ENCODE results near the gene SULF2.
"Not testable (repeated sequence)": the region's sequence is repeated elsewhere in the genome, so short reads cannot be mapped to it uniquely, and the experiment has no call there.

Gene SULF2

DNA sequence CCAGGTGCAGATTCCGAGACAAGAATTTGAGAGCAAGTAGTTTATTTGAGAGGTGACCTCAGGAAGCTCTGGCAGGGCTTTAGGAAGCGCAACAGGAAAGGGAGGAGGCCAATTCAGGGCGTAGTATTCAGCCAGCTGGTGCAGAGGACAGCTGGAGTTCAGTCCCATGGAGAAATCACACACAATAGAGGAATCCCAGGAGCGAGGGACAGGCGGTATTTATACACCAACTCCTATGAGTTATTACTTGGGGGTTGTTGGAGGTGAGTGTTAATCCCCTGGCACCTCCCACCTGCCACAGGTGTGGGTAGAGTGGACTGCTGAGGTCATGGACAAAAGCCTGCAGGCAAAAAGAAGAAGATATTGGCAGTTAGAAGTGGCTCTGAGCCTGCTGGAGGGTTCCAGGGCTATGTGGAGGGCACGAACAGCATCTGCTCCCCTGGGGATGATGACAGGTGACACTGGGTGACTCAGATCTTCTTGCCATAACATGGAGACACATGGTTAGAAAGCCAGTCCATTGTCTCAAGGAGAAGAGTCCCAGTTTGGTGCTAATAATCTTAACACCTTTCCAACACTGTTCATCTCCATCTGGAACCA, 13.9 kb upstream of the SULF2 start (continued):
- TF ChIP-seq TCF4 (CRISPR knock-in tag; IDR thresholded peaks at IDR 0.05; ENCODE audit: borderline replicate concordance), result no peak

DNA sequence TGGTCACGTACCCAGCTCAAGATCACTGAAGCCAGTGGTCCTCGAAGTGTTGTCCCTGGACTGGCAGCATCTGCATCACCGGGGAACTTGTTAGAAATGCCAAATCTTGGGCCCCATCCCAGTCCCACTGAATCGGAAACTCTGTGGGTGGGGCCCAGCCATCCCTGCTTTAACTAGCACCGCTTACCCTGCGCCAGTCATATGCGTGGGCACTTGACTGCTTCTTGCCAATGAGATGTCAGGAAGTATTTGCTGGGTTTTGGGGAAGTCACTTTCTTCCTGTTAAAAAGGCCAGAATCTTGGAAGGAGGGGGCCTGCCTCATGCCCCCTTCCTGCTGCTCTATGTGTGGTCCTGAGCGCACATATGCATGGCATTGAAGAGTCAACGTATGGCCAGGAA, 11.7 kb upstream of the SULF2 start:
- TF ChIP-seq, protein P1, sequence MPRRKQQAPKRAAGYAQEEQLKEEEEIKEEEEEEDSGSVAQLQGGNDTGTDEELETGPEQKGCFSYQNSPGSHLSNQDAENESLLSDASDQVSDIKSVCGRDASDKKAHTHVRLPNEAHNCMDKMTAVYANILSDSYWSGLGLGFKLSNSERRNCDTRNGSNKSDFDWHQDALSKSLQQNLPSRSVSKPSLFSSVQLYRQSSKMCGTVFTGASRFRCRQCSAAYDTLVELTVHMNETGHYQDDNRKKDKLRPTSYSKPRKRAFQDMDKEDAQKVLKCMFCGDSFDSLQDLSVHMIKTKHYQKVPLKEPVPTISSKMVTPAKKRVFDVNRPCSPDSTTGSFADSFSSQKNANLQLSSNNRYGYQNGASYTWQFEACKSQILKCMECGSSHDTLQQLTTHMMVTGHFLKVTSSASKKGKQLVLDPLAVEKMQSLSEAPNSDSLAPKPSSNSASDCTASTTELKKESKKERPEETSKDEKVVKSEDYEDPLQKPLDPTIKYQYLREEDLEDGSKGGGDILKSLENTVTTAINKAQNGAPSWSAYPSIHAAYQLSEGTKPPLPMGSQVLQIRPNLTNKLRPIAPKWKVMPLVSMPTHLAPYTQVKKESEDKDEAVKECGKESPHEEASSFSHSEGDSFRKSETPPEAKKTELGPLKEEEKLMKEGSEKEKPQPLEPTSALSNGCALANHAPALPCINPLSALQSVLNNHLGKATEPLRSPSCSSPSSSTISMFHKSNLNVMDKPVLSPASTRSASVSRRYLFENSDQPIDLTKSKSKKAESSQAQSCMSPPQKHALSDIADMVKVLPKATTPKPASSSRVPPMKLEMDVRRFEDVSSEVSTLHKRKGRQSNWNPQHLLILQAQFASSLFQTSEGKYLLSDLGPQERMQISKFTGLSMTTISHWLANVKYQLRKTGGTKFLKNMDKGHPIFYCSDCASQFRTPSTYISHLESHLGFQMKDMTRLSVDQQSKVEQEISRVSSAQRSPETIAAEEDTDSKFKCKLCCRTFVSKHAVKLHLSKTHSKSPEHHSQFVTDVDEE (CRISPR knock-in tag; IDR thresholded peaks at IDR 0.05), result no peak
- TF ChIP-seq ARNTL (CRISPR knock-in tag; IDR thresholded peaks at IDR 0.05; ENCODE audit: borderline replicate concordance, low read depth) (no peak), GLIS3 (CRISPR knock-in tag; IDR thresholded peaks at IDR 0.05) (no peak), ESRRG (CRISPR knock-in tag; IDR thresholded peaks at IDR 0.05) (no peak), CSDC2 (CRISPR knock-in tag; IDR thresholded peaks at IDR 0.05) (no peak), ZNF565 (CRISPR knock-in tag; conservative IDR thresholded peaks at IDR 0.05; ENCODE audit: low read depth) (no peak), ZFP30 (CRISPR knock-in tag; IDR thresholded peaks at IDR 0.05) (no peak), SNAI2 (CRISPR knock-in tag; IDR thresholded peaks at IDR 0.05) (no peak), PPARA (CRISPR knock-in tag; IDR thresholded peaks at IDR 0.05; ENCODE audit: borderline replicate concordance) (no peak), BACH2 (CRISPR knock-in tag; IDR thresholded peaks at IDR 0.05; ENCODE audit: borderline replicate concordance) (no peak), RARB (CRISPR knock-in tag; IDR thresholded peaks at IDR 0.05) (no peak), ZNF8 (CRISPR knock-in tag; IDR thresholded peaks at IDR 0.05) (no peak), ZC3H10 (CRISPR knock-in tag; IDR thresholded peaks at IDR 0.05) (no peak), ZFP3 (CRISPR knock-in tag; IDR thresholded peaks at IDR 0.05) (no peak)
- TF ChIP-seq, protein P2, sequence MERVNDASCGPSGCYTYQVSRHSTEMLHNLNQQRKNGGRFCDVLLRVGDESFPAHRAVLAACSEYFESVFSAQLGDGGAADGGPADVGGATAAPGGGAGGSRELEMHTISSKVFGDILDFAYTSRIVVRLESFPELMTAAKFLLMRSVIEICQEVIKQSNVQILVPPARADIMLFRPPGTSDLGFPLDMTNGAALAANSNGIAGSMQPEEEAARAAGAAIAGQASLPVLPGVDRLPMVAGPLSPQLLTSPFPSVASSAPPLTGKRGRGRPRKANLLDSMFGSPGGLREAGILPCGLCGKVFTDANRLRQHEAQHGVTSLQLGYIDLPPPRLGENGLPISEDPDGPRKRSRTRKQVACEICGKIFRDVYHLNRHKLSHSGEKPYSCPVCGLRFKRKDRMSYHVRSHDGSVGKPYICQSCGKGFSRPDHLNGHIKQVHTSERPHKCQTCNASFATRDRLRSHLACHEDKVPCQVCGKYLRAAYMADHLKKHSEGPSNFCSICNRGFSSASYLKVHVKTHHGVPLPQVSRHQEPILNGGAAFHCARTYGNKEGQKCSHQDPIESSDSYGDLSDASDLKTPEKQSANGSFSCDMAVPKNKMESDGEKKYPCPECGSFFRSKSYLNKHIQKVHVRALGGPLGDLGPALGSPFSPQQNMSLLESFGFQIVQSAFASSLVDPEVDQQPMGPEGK (CRISPR knock-in tag; IDR thresholded peaks at IDR 0.05; ENCODE audit: borderline replicate concordance), result no peak
- TF ChIP-seq, protein P3, sequence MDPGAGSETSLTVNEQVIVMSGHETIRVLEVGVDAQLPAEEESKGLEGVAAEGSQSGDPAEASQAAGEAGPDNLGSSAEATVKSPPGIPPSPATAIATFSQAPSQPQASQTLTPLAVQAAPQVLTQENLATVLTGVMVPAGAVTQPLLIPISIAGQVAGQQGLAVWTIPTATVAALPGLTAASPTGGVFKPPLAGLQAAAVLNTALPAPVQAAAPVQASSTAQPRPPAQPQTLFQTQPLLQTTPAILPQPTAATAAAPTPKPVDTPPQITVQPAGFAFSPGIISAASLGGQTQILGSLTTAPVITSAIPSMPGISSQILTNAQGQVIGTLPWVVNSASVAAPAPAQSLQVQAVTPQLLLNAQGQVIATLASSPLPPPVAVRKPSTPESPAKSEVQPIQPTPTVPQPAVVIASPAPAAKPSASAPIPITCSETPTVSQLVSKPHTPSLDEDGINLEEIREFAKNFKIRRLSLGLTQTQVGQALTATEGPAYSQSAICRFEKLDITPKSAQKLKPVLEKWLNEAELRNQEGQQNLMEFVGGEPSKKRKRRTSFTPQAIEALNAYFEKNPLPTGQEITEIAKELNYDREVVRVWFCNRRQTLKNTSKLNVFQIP (CRISPR knock-in tag; IDR thresholded peaks at IDR 0.05; ENCODE audit: borderline replicate concordance, low read depth), result no peak
- ATAC-seq, result no peak

DNA sequence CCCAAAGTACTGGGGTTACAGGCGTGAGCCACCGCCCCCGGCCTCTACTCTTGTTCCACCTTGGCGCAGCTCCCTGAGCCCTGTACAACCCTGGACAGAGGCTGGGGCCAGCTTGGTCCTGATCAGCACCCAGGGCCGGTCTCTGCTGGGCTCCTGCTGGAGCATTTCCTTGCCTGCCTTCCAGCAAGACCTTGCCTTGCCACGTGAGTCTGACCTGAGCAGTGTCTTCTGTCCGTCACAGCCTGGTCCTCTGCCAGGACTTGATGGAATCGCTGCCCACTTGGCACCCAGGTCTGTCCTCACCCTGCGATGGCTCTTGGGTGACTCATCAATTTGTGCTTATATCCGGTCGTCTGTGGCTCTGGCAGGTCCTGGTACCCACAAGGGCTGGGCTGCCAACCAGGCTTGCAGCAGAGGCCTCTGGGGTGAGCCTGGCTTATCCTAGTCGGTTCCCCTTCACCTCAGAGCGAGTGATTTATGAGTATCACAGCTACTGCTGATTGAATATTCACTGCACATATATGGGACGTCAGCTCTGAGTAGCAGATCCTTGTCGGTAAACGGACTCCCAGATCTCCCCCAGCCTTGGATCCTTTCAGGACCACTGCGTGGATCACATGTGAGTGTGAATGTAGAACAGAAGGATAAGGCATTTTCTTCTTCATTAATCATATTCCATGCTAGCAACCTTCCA, 10.1 kb upstream of the SULF2 start:
- peak; percentile 73 for ATAC-seq
- no peak for TF ChIP-seq TOX (CRISPR knock-in tag; IDR thresholded peaks at IDR 0.05; ENCODE audit: borderline replicate concordance)
- TF ChIP-seq ZFP30 (CRISPR knock-in tag; IDR thresholded peaks at IDR 0.05), result no peak
- no peak for TF ChIP-seq ZNF70 (CRISPR knock-in tag; IDR thresholded peaks at IDR 0.05)
- TF ChIP-seq, protein P4, sequence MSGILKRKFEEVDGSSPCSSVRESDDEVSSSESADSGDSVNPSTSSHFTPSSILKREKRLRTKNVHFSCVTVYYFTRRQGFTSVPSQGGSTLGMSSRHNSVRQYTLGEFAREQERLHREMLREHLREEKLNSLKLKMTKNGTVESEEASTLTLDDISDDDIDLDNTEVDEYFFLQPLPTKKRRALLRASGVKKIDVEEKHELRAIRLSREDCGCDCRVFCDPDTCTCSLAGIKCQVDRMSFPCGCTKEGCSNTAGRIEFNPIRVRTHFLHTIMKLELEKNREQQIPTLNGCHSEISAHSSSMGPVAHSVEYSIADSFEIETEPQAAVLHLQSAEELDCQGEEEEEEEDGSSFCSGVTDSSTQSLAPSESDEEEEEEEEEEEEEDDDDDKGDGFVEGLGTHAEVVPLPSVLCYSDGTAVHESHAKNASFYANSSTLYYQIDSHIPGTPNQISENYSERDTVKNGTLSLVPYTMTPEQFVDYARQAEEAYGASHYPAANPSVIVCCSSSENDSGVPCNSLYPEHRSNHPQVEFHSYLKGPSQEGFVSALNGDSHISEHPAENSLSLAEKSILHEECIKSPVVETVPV (CRISPR knock-in tag; IDR thresholded peaks at IDR 0.05), result no peak
- peak; percentile 59; the same call in 1 of the 2 replicates for TF ChIP-seq ZFP3 (CRISPR knock-in tag; IDR thresholded peaks at IDR 0.05)
- no peak for TF ChIP-seq BACH2 (CRISPR knock-in tag; IDR thresholded peaks at IDR 0.05; ENCODE audit: borderline replicate concordance)
- peak; percentile 51 for TF ChIP-seq ISL1 (CRISPR knock-in tag; IDR thresholded peaks at IDR 0.05)
- TF ChIP-seq ZNF565 (CRISPR knock-in tag; conservative IDR thresholded peaks at IDR 0.05; ENCODE audit: low read depth), result no peak
- TF ChIP-seq, protein P2 (CRISPR knock-in tag; IDR thresholded peaks at IDR 0.05; ENCODE audit: borderline replicate concordance), result no peak
- TF ChIP-seq, protein P1 (CRISPR knock-in tag; IDR thresholded peaks at IDR 0.05), result no peak
- no peak for TF ChIP-seq RARB (CRISPR knock-in tag; IDR thresholded peaks at IDR 0.05)

DNA sequence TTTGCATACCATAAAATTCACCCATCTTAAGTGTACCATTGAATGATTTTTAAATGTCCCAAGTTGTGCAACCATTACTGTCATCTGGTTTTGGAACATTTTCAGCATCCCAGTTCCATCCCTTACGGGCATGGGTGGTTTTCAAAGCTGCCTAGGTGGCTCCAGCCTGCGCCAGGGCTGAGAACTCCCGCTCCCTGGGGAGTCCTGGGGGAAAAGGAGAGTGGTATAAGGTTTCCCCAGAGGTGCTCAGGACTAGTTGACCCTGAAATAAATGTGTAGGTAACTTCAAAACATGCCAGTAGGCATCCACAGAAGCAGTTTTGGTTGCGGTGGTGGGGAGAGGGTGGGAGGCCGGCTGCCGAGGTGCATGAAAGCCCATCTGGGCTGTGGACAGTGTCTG, 9.0 kb upstream of the SULF2 start:
- not testable (repeated sequence) for ATAC-seq
